ENCODE measurements around the gene PRKAR1A. TPM values are rescaled to one million over a fixed set of nuclear protein-coding genes. Genes with fewer than 3 reads are reported as not detected.

Gene PRKAR1A
- total RNA-seq, 1 experiment from 2014 or later: 174 TPM

- Histone ChIP-seq H3K36me3 (ENCODE audit: control insufficient read depth, insufficient read depth, low read length) (no peaks in the 10 kb centered on the region), H3K27me3 (ENCODE audit: control insufficient read depth, insufficient read depth, low read length) (no peaks in the 10 kb centered on the region), H3K4me1 (ENCODE audit: control insufficient read depth, insufficient read depth, low read length) (no peaks in the 10 kb centered on the region), H3K9me3 (ENCODE audit: control insufficient read depth, insufficient read depth, low read depth, low read length) (no peaks in the 10 kb centered on the region), H3K27ac (ENCODE audit: low read length) (no peak overlapping the region), H3K4me3 (ENCODE audit: low read depth in 2 of 2, low read length in 2 of 2) (no peak overlapping the region)
- ATAC-seq: no peak
- intact Hi-C loops (cut with micrococcal nuclease; ENCODE audit: unreplicated experiment) (no loop called here), in situ Hi-C loops (cut with HindIII; ENCODE audit: low pct_unique_long_range_greater_than_20kb, low sequenced_read_pairs) (no loop called here)
- no TSS peak for BruUV-seq (replicated peaks)
- ChIA-PET POLR2A (interaction anchor here (0.6 kb wide), 1 partner anchor 130 kb away, joined by 3 read pairs; no protein-coding TSS in a partner anchor), CTCF (interaction anchor here (0.7 kb wide), 1 partner anchor 167 kb away, joined by 9 read pairs; no protein-coding TSS in a partner anchor)
- TF ChIP-seq TCF7L2 (IDR thresholded peaks at IDR 0.05; ENCODE audit: low read depth, low read length) (no peak), REST (IDR thresholded peaks at IDR 0.05; ENCODE audit: insufficient read depth in 1 of 2, low read depth in 2 of 2, low read length in 1 of 2) (no peak), POLR2AphosphoS5 (IDR thresholded peaks at IDR 0.05; ENCODE audit: low read depth, low read length) (no peak), SIN3A (IDR thresholded peaks at IDR 0.05; ENCODE audit: borderline replicate concordance, insufficient read depth, low read depth, low read length) (no peak), CTCF (IDR thresholded peaks at IDR 0.05) (no peak)
- DNase-seq (ENCODE audit: low read depth, low spot score): no peak
These were observed 53.6 kb downstream of the PRKAR1A start for GRCh38 chr17:68565661-68566441.

GRCh38 chr17:68566442-68566738, 54.2 kb downstream of the PRKAR1A start:
- intact Hi-C loops (cut with micrococcal nuclease; ENCODE audit: unreplicated experiment) (no loop called here), in situ Hi-C loops (cut with HindIII; ENCODE audit: low pct_unique_long_range_greater_than_20kb, low sequenced_read_pairs) (no loop called here)
- TF ChIP-seq SIN3A (IDR thresholded peaks at IDR 0.05; ENCODE audit: borderline replicate concordance, insufficient read depth, low read depth, low read length) (no peak), CTCF (IDR thresholded peaks at IDR 0.05) (no peak), TCF7L2 (IDR thresholded peaks at IDR 0.05; ENCODE audit: low read depth, low read length) (no peak), REST (IDR thresholded peaks at IDR 0.05; ENCODE audit: insufficient read depth in 1 of 2, low read depth in 2 of 2, low read length in 1 of 2) (no peak), POLR2AphosphoS5 (IDR thresholded peaks at IDR 0.05; ENCODE audit: low read depth, low read length) (no peak)
- no peak overlapping the region for H3K27ac ChIP-seq (ENCODE audit: low read length)
- DNase-seq (ENCODE audit: low read depth, low spot score): no peak
- no peaks in the 10 kb centered on the region for H3K4me1 ChIP-seq (ENCODE audit: control insufficient read depth, insufficient read depth, low read length)
- no peaks in the 10 kb centered on the region for H3K27me3 ChIP-seq (ENCODE audit: control insufficient read depth, insufficient read depth, low read length)
- BruUV-seq (replicated peaks): no TSS peak
- ChIA-PET CTCF (no interaction called here), POLR2A (interaction anchor here (0.6 kb wide), 1 partner anchor 130 kb away, joined by 3 read pairs; no protein-coding TSS in a partner anchor)
- no peaks in the 10 kb centered on the region for H3K9me3 ChIP-seq (ENCODE audit: control insufficient read depth, insufficient read depth, low read depth, low read length)
- H3K4me3 ChIP-seq (ENCODE audit: low read depth in 2 of 2, low read length in 2 of 2): no peak overlapping the region
- ATAC-seq: no peak
- no peaks in the 10 kb centered on the region for H3K36me3 ChIP-seq (ENCODE audit: control insufficient read depth, insufficient read depth, low read length)
